PFSK-1 (cell line): Measurements from ENCODE around the gene NCOA7.

ENCODE experiments used
- FOXP2 ChIP-seq: optimal IDR thresholded peaks from 2 replicates; pipeline ENCODE3; 2011; ENCODE audit warnings: borderline replicate concordance, control low read depth, inconsistent platforms; ENCODE audit not compliant: insufficient read depth; ENCODE audit errors: extremely low read length, extremely low read depth
- POLR2AphosphoS5 ChIP-seq: IDR thresholded peaks from 2 replicates; pipeline ENCODE4 v1.6.1; 2012; ENCODE audit warnings: low read depth, mild to moderate bottlenecking, control low read depth, low read length, moderate library complexity
- SIN3A ChIP-seq: IDR thresholded peaks from 2 replicates; pipeline ENCODE4 v1.6.1; 2012; ENCODE audit warnings: mild to moderate bottlenecking, low read length, moderate library complexity, borderline replicate concordance; ENCODE audit not compliant: insufficient read depth
- TAF1 ChIP-seq: IDR thresholded peaks from 2 replicates; pipeline ENCODE4 v1.6.1; 2012; ENCODE audit warnings: low read length, control low read depth, borderline replicate concordance; ENCODE audit not compliant: insufficient read depth
- TF ChIP-seq, protein P1 (sequence below), 2 experiments: IDR thresholded peaks; 2 replicates each; pipeline versions ENCODE4 v1.6.1 to v1.8.0; 2011 to 2012; ENCODE audit warnings: low read depth in 2 of 2, low read length in 2 of 2, control low read depth in 1 of 2, inconsistent platforms in 1 of 2, mild to moderate bottlenecking in 1 of 2, moderate library complexity in 1 of 2; ENCODE audit not compliant: insufficient read depth in 1 of 2

NCOA7 gene

GRCh38 chr6:125802383-125802782 lies 11.6 kb downstream of the NCOA7 start:
- TF ChIP-seq POLR2AphosphoS5, result no peak
- no peak for TF ChIP-seq TAF1
- TF ChIP-seq FOXP2, result no peak
- TF ChIP-seq, protein P1, sequence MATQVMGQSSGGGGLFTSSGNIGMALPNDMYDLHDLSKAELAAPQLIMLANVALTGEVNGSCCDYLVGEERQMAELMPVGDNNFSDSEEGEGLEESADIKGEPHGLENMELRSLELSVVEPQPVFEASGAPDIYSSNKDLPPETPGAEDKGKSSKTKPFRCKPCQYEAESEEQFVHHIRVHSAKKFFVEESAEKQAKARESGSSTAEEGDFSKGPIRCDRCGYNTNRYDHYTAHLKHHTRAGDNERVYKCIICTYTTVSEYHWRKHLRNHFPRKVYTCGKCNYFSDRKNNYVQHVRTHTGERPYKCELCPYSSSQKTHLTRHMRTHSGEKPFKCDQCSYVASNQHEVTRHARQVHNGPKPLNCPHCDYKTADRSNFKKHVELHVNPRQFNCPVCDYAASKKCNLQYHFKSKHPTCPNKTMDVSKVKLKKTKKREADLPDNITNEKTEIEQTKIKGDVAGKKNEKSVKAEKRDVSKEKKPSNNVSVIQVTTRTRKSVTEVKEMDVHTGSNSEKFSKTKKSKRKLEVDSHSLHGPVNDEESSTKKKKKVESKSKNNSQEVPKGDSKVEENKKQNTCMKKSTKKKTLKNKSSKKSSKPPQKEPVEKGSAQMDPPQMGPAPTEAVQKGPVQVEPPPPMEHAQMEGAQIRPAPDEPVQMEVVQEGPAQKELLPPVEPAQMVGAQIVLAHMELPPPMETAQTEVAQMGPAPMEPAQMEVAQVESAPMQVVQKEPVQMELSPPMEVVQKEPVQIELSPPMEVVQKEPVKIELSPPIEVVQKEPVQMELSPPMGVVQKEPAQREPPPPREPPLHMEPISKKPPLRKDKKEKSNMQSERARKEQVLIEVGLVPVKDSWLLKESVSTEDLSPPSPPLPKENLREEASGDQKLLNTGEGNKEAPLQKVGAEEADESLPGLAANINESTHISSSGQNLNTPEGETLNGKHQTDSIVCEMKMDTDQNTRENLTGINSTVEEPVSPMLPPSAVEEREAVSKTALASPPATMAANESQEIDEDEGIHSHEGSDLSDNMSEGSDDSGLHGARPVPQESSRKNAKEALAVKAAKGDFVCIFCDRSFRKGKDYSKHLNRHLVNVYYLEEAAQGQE (IDR thresholded peaks at IDR 0.05; ENCODE audit: insufficient read depth in 1 of 2, low read depth in 2 of 2, low read length in 2 of 2), result no peak
- no peak for TF ChIP-seq SIN3A

DNA sequence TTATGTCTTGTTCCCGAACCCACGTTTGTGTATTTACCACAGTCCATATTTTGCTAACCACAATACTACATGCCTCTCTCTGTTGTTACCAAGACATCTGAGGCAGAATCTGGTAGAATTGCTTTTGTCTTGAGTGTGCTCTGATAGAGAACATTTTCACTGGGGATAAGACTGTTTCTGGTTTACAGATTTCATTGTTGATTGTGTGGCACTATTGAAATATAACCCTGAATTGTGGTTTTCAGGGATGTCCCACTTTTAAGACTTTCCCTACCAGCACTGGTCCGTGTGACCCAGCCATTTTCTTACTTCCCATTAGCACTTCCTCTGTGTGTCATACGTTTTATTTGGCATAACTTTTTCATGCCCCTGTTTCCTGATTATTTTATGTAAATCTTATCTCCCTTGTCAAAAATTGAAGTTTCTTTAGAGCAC lies 12.2 kb downstream of the NCOA7 start:
- TF ChIP-seq, protein P1 (IDR thresholded peaks at IDR 0.05; ENCODE audit: insufficient read depth in 1 of 2, low read depth in 2 of 2, low read length in 2 of 2), result no peak
- TF ChIP-seq FOXP2 (no peak), POLR2AphosphoS5 (no peak), TAF1 (no peak), SIN3A (no peak)

DNA sequence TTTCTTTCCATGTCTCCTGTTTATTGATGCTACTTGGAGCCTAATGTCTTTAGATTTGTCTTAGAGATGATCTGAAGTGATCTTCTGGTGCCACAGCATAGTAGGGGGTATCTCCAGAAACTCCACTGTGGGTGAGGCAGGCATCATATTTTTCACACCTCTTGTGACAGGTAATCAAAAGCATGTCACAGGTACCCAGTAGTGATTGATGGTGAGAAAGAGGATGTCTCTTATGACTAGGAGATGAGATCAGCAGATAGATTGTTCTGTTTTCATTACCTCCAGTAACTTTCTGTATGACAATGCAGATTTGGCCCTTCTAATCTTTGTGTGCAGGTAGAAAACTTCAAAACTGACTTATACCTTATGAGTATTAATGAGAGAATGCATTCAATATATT lies 13.5 kb downstream of the NCOA7 start:
- no peak for TF ChIP-seq SIN3A
- TF ChIP-seq POLR2AphosphoS5, result no peak
- TF ChIP-seq, protein P1 (IDR thresholded peaks at IDR 0.05; ENCODE audit: insufficient read depth in 1 of 2, low read depth in 2 of 2, low read length in 2 of 2), result no peak
- no peak for TF ChIP-seq FOXP2
- no peak for TF ChIP-seq TAF1

- TF ChIP-seq POLR2AphosphoS5 (no peak), FOXP2 (no peak), TAF1 (no peak), SIN3A (no peak)
- TF ChIP-seq, protein P1 (IDR thresholded peaks at IDR 0.05; ENCODE audit: insufficient read depth in 1 of 2, low read depth in 2 of 2, low read length in 2 of 2), result no peak
Measured at GRCh38 chr6:125806813-125807212, 16.1 kb downstream of the NCOA7 start.

- TF ChIP-seq, protein P1 (IDR thresholded peaks at IDR 0.05; ENCODE audit: insufficient read depth in 1 of 2, low read depth in 2 of 2, low read length in 2 of 2), result no peak
- TF ChIP-seq TAF1, result no peak
- no peak for TF ChIP-seq SIN3A
- TF ChIP-seq FOXP2, result no peak
- no peak for TF ChIP-seq POLR2AphosphoS5
Measured at GRCh38 chr6:125807293-125807692, 16.5 kb downstream of the NCOA7 start.
